ENCODE data around the gene WEE2.

GRCh38 chr7:141668853-141669252 lies 39.3 kb upstream of the WEE2 start:
- TF ChIP-seq, protein P1, sequence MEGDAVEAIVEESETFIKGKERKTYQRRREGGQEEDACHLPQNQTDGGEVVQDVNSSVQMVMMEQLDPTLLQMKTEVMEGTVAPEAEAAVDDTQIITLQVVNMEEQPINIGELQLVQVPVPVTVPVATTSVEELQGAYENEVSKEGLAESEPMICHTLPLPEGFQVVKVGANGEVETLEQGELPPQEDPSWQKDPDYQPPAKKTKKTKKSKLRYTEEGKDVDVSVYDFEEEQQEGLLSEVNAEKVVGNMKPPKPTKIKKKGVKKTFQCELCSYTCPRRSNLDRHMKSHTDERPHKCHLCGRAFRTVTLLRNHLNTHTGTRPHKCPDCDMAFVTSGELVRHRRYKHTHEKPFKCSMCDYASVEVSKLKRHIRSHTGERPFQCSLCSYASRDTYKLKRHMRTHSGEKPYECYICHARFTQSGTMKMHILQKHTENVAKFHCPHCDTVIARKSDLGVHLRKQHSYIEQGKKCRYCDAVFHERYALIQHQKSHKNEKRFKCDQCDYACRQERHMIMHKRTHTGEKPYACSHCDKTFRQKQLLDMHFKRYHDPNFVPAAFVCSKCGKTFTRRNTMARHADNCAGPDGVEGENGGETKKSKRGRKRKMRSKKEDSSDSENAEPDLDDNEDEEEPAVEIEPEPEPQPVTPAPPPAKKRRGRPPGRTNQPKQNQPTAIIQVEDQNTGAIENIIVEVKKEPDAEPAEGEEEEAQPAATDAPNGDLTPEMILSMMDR (IDR thresholded peaks at IDR 0.05 in 2 of 3, conservative IDR thresholded peaks at IDR 0.05 in 1 of 3; ENCODE audit: insufficient read depth in 2 of 3, low read depth in 1 of 3, low read length in 3 of 3) = no peak
- TF ChIP-seq, protein P2, sequence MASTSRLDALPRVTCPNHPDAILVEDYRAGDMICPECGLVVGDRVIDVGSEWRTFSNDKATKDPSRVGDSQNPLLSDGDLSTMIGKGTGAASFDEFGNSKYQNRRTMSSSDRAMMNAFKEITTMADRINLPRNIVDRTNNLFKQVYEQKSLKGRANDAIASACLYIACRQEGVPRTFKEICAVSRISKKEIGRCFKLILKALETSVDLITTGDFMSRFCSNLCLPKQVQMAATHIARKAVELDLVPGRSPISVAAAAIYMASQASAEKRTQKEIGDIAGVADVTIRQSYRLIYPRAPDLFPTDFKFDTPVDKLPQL (IDR thresholded peaks at IDR 0.05; ENCODE audit: extremely low read depth, insufficient read length) = no peak
- TF ChIP-seq THAP7 (CRISPR knock-in tag; IDR thresholded peaks at IDR 0.05) (no peak), POLR3A (IDR thresholded peaks at IDR 0.05; ENCODE audit: borderline replicate concordance, extremely low read depth, insufficient read depth, insufficient read length) (no peak), FOXA3 (CRISPR knock-in tag; conservative IDR thresholded peaks at IDR 0.05 in 1 of 2, IDR thresholded peaks at IDR 0.05 in 1 of 2) (no peak), USF2 (CRISPR knock-in tag; IDR thresholded peaks at IDR 0.05) (no peak), CEBPB (tag; IDR thresholded peaks at IDR 0.05) (no peak), ADNP (tag; IDR thresholded peaks at IDR 0.05) (no peak), RFX5 (IDR thresholded peaks at IDR 0.05; ENCODE audit: low read depth, low read length) (no peak), TCF7L2 (IDR thresholded peaks at IDR 0.05; ENCODE audit: low read depth, low read length) (no peak), BCL6 (CRISPR knock-in tag; IDR thresholded peaks at IDR 0.05) (no peak), CBX8 (IDR thresholded peaks at IDR 0.05; ENCODE audit: borderline replicate concordance, extremely low read depth, low read depth, low read length, poor library complexity, severe bottlenecking) (no peak)
- TF ChIP-seq, protein P3, sequence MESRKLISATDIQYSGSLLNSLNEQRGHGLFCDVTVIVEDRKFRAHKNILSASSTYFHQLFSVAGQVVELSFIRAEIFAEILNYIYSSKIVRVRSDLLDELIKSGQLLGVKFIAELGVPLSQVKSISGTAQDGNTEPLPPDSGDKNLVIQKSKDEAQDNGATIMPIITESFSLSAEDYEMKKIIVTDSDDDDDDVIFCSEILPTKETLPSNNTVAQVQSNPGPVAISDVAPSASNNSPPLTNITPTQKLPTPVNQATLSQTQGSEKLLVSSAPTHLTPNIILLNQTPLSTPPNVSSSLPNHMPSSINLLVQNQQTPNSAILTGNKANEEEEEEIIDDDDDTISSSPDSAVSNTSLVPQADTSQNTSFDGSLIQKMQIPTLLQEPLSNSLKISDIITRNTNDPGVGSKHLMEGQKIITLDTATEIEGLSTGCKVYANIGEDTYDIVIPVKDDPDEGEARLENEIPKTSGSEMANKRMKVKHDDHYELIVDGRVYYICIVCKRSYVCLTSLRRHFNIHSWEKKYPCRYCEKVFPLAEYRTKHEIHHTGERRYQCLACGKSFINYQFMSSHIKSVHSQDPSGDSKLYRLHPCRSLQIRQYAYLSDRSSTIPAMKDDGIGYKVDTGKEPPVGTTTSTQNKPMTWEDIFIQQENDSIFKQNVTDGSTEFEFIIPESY (CRISPR knock-in tag; IDR thresholded peaks at IDR 0.05) = no peak

All from K562 (cell line).